NCI-H2196 (cell line): ENCODE results near the gene PRKCG.

Experiments used
- DNase-seq: peaks from one replicate; lab custom pipeline; 2025; ENCODE audit not compliant: unreplicated experiment; lab: John Stamatoyannopoulos, UW

Gene PRKCG

GRCh38 chr19:53871454-53871853 is 10.5 kb upstream of the PRKCG start:
- no peak for DNase-seq

GRCh38 chr19:53872762-53873161 is 9.2 kb upstream of the PRKCG start:
- no peak for DNase-seq

- no peak for DNase-seq
Measured at GRCh38 chr19:53873773-53874605, 8.0 kb upstream of the PRKCG start.

- DNase-seq: no peak
Measured at GRCh38 chr19:53874606-53874990, 7.4 kb upstream of the PRKCG start.

GRCh38 chr19:53875602-53876325 is 6.2 kb upstream of the PRKCG start:
- DNase-seq: no peak

- no peak for DNase-seq
Measured at GRCh38 chr19:53876651-53877224, 5.3 kb upstream of the PRKCG start.

GRCh38 chr19:53877361-53877766 is 4.6 kb upstream of the PRKCG start:
- no peak for DNase-seq

- DNase-seq: no peak
Measured at GRCh38 chr19:53878776-53879139, 3.2 kb upstream of the PRKCG start.

GRCh38 chr19:53879140-53880081 is 2.6 kb upstream of the PRKCG start:
- peak; percentile 84 for DNase-seq

GRCh38 chr19:53880711-53881481 is 1.1 kb upstream of the PRKCG start:
- DNase-seq: no peak

GRCh38 chr19:53882391-53883050 is 524 bp downstream of the PRKCG start:
- no peak for DNase-seq

GRCh38 chr19:53883231-53883661 is 1.2 kb downstream of the PRKCG start:
- no peak for DNase-seq

- no peak for DNase-seq
Measured at GRCh38 chr19:53883741-53884140, 1.7 kb downstream of the PRKCG start.

GRCh38 chr19:53884256-53884655 is 2.3 kb downstream of the PRKCG start:
- no peak for DNase-seq

GRCh38 chr19:53885036-53885435 is 3.0 kb downstream of the PRKCG start:
- no peak for DNase-seq

- no peak for DNase-seq
Measured at GRCh38 chr19:53892301-53892980, 10.4 kb downstream of the PRKCG start.

GRCh38 chr19:53892981-53893325 is 11.0 kb downstream of the PRKCG start:
- DNase-seq: no peak

- DNase-seq: no peak
Measured at GRCh38 chr19:53894707-53895106, 12.7 kb downstream of the PRKCG start.

- no peak for DNase-seq
Measured at GRCh38 chr19:53896682-53897081, 14.7 kb downstream of the PRKCG start.
